Fibroblast of skin of right biceps (primary cell): ENCODE results near the gene CDK18.

Source experiments
- DNase-seq: peaks from one replicate; pipeline ENCODE4 v3.0.0-alpha.2; 2013

Gene CDK18

GRCh38 chr1:205525495-205526285, 21.2 kb downstream of the CDK18 start:
- no peak for DNase-seq

- DNase-seq: no peak
Observed at GRCh38 chr1:205526431-205526830, 22.0 kb downstream of the CDK18 start.

DNA sequence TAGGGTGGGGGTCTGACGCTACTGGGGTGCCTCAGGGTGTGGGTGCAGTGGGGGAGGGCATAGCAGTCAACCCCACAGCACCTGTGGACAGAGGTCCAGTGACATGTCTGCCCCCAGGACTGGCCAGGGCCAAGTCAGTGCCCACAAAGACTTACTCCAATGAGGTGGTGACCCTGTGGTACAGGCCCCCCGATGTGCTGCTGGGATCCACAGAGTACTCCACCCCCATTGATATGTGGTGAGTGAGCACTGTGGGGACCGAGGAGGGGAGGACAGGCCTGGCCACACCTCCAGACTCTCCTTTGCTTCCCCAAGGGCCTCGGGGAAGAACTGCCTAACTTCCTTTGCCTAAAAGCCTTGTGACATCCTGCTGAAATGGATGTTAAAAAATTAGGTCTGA, 23.5 kb downstream of the CDK18 start:
- no peak for DNase-seq

GRCh38 chr1:205528446-205528886, 24.0 kb downstream of the CDK18 start:
- DNase-seq: no peak

DNA sequence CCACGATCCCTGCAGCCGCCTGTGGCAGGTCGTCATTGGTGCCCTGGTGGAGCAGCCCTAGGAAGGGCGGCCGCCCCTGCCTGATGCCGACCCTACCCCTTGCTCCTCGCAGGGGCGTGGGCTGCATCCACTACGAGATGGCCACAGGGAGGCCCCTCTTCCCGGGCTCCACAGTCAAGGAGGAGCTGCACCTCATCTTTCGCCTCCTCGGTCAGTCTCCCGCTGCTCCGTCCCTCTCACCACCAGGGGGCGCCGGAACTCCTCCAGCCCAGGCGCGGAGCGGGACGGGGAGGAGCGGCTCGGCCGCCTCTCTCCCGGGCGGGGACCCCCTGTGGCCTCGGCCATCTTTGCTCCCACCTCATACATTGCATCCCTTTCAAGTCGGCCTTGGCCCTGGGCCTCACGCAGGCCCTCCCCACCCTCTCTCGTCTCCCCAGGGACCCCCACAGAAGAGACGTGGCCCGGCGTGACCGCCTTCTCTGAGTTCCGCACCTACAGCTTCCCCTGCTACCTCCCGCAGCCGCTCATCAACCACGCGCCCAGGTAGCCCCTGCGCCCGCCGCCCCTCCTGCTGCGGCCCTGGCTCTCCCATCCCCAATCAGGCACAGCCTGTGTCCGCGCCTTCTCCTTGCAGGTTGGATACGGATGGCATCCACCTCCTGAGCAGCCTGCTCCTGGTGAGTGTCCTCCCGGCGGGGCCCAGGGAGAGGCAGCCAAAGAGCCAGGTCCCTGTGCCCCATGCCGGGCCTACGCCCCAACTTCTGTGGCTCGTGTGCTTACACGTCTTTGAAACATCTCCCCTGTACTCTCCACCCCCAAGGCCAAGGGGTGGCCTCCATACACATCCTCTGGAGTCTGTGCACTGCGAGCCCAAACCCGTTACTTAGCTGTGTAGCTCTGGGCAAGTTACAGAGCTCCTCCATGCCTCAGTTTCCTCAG, 24.7 kb downstream of the CDK18 start:
- DNase-seq: peak; percentile 69

DNA sequence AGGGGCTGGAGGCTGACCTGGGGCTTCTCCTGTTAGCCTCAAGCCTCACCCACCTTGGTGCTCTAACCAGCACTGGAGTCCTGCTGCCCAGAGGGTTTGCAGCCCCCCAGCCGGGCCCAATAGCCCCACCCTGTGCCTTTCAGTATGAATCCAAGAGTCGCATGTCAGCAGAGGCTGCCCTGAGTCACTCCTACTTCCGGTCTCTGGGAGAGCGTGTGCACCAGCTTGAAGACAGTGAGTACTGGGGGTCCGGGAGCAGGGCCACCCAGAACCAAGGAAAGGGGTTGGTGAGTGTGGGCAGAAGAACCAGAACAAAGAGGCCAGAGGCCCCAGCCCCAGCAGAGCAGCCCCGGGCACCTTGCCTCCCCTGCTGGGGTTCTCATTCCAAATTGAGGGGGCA, 25.6 kb downstream of the CDK18 start:
- DNase-seq: no peak

GRCh38 chr1:205531191-205532025, 26.9 kb downstream of the CDK18 start:
- no peak for DNase-seq

GRCh38 chr1:205532026-205532898, 27.8 kb downstream of the CDK18 start:
- DNase-seq: no peak

- no peak for DNase-seq
Observed at GRCh38 chr1:205532996-205533735, 28.7 kb downstream of the CDK18 start.

DNA sequence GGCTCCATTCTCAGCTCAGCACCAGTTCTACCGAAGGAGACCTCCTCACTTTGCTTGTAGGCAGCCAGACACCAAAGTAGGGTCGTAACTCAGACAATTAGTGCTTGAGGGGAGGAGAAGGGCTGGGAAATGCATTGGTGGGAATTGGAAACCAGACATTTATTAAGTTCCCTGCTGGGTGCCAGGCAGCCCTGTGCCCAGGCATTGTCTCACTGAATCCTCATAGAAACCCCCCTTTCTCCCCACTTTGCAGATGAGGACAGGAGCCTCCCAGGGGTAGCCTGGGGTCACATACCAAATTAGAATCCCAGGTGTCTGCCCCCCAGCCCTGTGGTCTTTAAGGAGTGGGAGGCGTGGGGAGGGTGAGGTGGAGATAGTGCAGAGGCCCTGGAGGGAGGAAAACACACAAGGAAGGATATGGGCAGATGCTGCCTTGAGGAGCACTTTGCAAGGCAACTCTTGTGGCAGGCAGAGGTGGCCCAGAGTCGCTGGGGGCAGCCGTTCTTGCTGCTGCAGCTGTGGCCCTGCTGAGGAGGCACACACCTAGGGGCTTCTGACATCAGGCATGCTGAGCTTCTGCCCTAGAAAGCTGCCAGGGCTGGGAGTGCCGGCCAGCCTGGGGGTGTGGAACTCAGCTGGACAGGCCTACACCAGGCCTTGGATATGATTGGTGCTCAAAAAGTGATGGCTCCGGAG, 29.4 kb downstream of the CDK18 start:
- DNase-seq: no peak

DNA sequence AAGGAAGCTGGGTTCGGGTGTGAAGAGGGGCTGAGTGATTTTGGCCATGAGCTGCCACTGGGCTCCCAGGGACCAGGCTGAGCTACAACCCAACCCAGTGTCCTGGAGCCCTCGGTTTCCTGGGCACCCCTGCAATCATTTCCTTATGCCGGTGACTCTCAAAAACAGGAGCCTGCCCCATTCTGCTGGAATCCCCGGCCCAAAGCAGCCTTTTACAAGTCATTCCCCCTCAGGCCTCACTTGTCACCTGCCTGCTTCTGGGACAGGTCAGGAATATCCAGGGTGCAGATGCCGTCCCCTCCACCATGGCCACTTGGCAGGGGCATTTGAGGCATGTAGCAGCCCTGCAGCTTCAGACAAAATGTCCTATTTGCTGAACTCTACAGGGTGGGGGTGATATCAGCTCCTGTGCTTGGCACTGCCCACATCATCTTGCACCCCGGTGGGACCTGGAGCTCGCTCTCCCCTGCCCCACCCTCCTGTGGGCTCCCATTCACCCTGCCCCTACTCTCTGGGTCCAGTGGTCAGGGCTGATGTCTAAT, 30.0 kb downstream of the CDK18 start:
- no peak for DNase-seq

- DNase-seq: no peak
Observed at GRCh38 chr1:205535096-205535495, 30.6 kb downstream of the CDK18 start.

DNA sequence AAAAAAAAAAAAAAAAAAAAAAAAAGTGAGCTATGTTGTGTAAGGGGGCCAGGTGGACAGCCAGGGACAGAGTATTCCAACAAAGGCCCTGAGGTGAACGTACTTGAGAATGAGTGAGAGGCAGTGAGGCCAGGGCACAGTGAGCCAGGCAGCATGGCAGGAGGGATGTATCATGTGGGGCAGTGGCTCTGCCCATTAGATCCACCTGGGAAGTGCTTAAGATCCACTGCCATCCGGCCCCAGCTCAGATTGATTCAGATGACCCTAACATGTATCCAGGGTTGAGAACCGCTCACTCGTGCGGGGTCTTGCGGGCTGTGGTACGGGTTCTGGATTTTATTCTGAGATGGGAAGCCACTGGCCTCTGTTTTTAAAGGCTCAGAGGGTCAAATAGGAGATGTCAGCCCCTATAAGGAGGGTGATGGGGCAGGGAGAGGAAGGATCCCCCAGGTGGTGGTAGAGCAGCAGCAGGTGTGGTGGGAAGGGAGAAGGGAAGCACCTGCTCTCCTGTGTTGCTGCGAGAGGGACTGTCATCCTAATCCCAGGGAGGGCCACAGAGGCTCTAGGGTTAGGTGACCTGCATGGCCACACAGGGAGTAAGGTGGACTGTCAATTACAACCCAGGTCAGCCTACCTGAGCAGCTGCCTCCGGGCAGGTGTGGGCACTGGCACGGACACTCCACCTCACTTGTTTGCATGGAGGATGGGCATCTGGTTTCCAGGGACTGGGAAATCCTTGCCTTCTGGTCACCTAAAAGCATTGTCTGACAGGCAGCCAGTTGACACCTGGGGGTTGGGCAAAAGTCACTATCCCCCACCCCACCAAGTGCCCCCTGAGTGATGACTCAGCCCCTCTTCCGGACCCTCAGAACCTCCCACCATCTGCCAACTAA, 31.6 kb downstream of the CDK18 start:
- DNase-seq: no peak

DNA sequence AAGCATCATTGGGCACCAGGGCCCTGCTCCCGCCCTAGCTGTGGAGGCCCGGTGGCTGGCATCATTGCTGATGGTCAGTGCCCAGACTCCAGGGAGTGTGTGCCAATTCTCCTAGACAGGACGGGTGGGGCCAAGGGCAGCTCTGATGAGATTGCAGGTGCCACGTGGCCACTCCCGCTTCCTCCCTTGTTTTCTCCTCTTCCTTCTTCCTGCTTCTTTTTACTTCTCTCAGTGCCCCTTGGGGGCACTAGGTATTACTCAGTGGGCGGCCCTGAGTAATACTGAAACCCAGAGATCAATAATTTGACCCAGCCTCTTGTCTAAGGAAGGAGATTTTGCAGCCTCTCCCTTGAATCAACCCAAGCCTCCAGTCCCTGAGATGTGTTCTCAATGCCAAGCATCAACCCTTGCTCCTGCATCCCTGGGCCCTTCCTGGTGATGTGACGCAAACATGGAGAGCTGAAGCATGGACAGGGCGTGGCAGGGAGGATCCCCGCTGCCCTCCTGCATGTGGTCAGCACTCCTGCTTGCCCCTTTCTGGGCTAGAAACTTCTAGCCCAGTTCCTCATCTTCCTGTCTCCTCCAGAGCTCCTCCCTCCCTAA, 32.4 kb downstream of the CDK18 start:
- no peak for DNase-seq

- peak; percentile 18 for DNase-seq
Observed at GRCh38 chr1:205537386-205538018, 33.0 kb downstream of the CDK18 start.

DNA sequence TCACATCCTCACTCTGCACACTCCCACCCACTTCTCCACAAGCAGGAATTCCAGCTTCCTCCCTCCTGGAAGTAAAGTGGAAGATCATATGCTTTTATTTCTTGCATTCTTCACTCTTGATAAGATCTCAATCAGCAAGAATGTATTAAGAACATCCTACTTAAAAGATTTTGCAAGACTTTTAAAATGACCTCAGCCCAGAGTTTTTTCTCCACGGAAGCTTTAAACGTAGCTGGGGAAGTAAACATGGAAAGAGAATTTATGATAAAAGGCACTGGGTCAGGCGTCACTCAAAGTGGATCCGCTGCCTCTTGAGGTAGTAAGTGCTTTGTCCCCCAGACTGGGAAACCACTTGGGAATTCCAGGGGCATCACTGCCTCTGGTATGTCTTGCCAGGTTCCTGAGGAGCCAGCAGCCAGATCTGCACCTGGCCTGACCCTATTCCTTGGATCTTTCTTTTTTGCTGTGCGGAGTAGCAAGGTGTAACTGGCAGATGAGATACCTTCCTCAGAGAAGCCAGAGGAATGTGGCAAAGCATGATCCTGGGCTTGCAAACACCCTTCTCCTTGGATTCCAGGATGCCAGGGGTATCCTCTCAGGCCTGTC, 33.9 kb downstream of the CDK18 start:
- DNase-seq: peak; percentile 17

DNA sequence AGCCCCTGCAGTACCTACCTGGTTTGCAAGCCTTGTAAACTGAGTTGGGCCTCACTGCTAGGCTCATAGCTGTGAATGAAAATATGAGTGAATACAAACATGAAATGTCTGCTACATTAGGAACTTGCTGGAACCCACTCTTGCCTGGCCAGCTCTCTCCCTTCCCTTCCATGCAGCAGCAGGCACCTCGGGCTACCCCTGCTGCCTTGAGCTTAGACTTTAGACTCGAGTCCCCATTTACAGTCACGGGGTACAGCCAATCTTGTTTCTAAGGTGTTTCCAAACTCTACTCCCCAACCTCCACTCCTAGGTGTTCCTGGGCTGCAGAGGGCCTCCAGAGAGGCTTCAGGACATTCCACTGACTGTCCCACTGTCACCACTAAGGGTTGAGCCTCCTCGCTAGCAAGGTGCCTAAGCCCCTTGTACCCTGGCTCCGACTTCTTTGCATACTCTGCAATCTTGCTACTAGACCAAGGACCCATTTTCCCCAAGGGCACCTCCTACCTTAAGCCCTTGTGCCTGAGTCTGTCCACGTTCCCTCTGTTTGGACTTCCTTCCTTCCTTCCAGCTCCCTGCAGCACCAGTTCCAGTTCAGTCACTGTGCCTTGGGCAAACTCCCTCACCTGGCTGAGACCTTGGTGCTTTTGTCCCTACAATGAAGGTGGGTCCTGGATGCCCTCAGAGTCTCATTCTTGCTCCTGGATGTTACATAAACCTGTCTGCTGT, 36.9 kb downstream of the CDK18 start:
- no peak for DNase-seq
